Natural killer cell (primary cell): ENCODE data around the gene P2RY6. TPM values are rescaled to one million over a fixed set of nuclear protein-coding genes. Genes with fewer than 3 reads are reported as not detected.

Source experiments
- ATAC-seq, 3 donors: fragments of 150-1000 bp in 2 of 3; fragments of 200-7000 bp in 1 of 3; cut with Tn5 transposase; 1 replicate in 1 of 3; 2 replicates in 2 of 3; pipeline ENCODE4 v1.10.0; 2021; ENCODE audit warnings: mild to moderate bottlenecking in 2 of 3, moderate library complexity in 2 of 3
- DNase-seq, 2 donors: peaks; one replicate each; pipeline versions ENCODE4 v3.0.0 to v3.0.0-alpha.2; 2013 to 2021; ENCODE audit warnings: mixed read lengths in 1 of 2
- H3K27ac ChIP-seq: one replicate; pipeline ENCODE4 v1.5.1; 2013; ENCODE audit warnings: mild to moderate bottlenecking, low read length
- H3K27me3 ChIP-seq: one replicate; pipeline ENCODE4 v1.6.1; 2013; ENCODE audit warnings: low read length; ENCODE audit not compliant: control insufficient read depth, insufficient read depth
- H3K36me3 ChIP-seq: one replicate; pipeline ENCODE4 v1.6.1; 2013; ENCODE audit warnings: low read length; ENCODE audit not compliant: control insufficient read depth, insufficient read depth
- H3K4me1 ChIP-seq: one replicate; pipeline ENCODE4 v1.6.1; 2013; ENCODE audit warnings: low read length; ENCODE audit not compliant: control insufficient read depth, insufficient read depth
- H3K4me3 ChIP-seq: one replicate; pipeline ENCODE4 v1.5.1; 2013; ENCODE audit warnings: low read length
- H3K9me3 ChIP-seq: one replicate; pipeline ENCODE4 v1.6.1; 2013; ENCODE audit warnings: low read length; ENCODE audit not compliant: control insufficient read depth, insufficient read depth
- H3K27ac Mint-ChIP-seq, 2 donors: one replicate each; pipeline ENCODE4 v1.8.0; 2022; ENCODE audit warnings: mild to moderate bottlenecking in 2 of 2, mixed read lengths in 2 of 2, moderate library complexity in 1 of 2
- H3K27me3 Mint-ChIP-seq, 2 donors: one replicate each; pipeline ENCODE4 v1.8.0; 2022; ENCODE audit warnings: low read depth in 2 of 2, mixed read lengths in 2 of 2
- H3K36me3 Mint-ChIP-seq: one replicate; pipeline ENCODE4 v1.8.0; 2022; ENCODE audit warnings: mixed read lengths
- H3K4me1 Mint-ChIP-seq, 2 donors: one replicate each; pipeline ENCODE4 v1.8.0; 2022; ENCODE audit warnings: mixed read lengths in 2 of 2
- H3K4me3 Mint-ChIP-seq: one replicate; pipeline ENCODE4 v1.8.0; 2022; ENCODE audit warnings: mild to moderate bottlenecking, moderate library complexity, mixed read lengths
- H3K9me3 Mint-ChIP-seq, 2 donors: one replicate each; pipeline ENCODE4 v1.8.0; 2022; ENCODE audit warnings: mixed read lengths in 2 of 2
- CTCF ChIP-seq: fragments of 200-600 bp; IDR thresholded peaks from one replicate; pipeline ENCODE4 v1.8.0; 2022; ENCODE audit warnings: antibody characterized with exemption
- WGBS: methylation state at CpG from one replicate; pipeline ENCODE4 v1.1.7; 2013; ENCODE audit warnings: missing lambda C conversion rate; ENCODE audit not compliant: insufficient coverage; 5-methylcytosine and 5-hydroxymethylcytosine counted together
- intact Hi-C: fragments of 100-400 bp; cut with micrococcal nuclease; formaldehyde crosslinking; loops from one replicate; pipeline ENCODE4 v1.14.2; 2022
- total RNA-seq, 4 donors: library from RNA; stranded (reverse); fragments of 120-200 nt in 1 of 4; gene quantifications; one replicate each; pipeline versions ENCODE4 v1.2.3 to v1.2.4, GENCODE V29; 2013 to 2022

Gene P2RY6
- total RNA-seq, 3 donors from 2014 or later (not counting 1 experiment from before 2014, with no cell fraction given), result 0.24 to 0.40 TPM; not detected in 1

DNA sequence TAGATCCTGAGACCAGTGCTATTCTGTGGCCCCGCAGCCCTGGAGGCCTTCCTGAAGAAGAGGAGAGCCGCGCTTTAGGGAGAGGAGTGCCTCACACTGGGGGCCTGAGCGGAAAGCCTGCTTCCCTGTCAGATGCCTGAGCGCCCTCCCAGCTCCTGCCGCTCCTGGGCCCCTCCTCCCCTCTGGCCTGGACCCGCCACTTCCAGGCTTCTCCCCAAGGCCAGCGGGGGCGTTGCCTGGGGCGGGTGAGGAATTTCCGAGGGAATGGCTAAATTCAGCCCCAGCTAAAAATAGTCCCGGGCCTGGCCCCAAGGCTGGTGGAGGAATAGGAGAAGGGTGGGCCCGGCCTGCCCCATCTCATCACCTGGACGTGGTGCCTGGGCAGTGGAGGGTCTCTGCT, 51.3 kb downstream of the P2RY6 start:
- DNase-seq, result no peak
- Histone ChIP-seq H3K36me3 (no peaks in the 10 kb centered on the region), H3K9me3 (no peaks in the 10 kb centered on the region), H3K4me3 (no peak overlapping the region), H3K27me3 (no peaks in the 10 kb centered on the region), H3K4me1 (no peaks in the 10 kb centered on the region), H3K27ac (no peak overlapping the region)
- Mint-ChIP-seq H3K27ac (no peak overlapping the region), H3K27me3 (no peaks in the 10 kb centered on the region), H3K9me3 (no peaks in the 10 kb centered on the region), H3K4me1 (peaks cover 0 to 13% of the 10 kb centered on the region in 2 donors), H3K4me3 (no peak overlapping the region), H3K36me3 (no peaks in the 10 kb centered on the region)
- no peak for ATAC-seq
- 71% methylated on average over 14 of the region's 14 CpGs for WGBS
- intact Hi-C loops, result no loop called here
- no peak for TF ChIP-seq CTCF

- Histone ChIP-seq H3K36me3 (no peaks in the 10 kb centered on the region), H3K27ac (no peak overlapping the region), H3K27me3 (no peaks in the 10 kb centered on the region), H3K4me1 (no peaks in the 10 kb centered on the region), H3K4me3 (no peak overlapping the region), H3K9me3 (no peaks in the 10 kb centered on the region)
- Mint-ChIP-seq H3K27me3 (no peaks in the 10 kb centered on the region), H3K4me3 (no peak overlapping the region), H3K27ac (no peak overlapping the region), H3K9me3 (no peaks in the 10 kb centered on the region), H3K36me3 (no peaks in the 10 kb centered on the region), H3K4me1 (peaks cover 0 to 13% of the 10 kb centered on the region in 2 donors)
- TF ChIP-seq CTCF, result no peak
- DNase-seq, result no peak
- intact Hi-C loops, result no loop called here
- 90% methylated on average over 8 of the region's 9 CpGs for WGBS
- no peak for ATAC-seq
Observed at GRCh38 chr11:73324116-73324515, 52.0 kb downstream of the P2RY6 start.

GRCh38 chr11:73324665-73325035, 52.5 kb downstream of the P2RY6 start:
- H3K27me3 Mint-ChIP-seq, result no peaks in the 10 kb centered on the region
- DNase-seq (no peak), ATAC-seq (no peak)
- H3K4me3 ChIP-seq, result no peak overlapping the region
- H3K9me3 Mint-ChIP-seq, result no peaks in the 10 kb centered on the region
- no peak for TF ChIP-seq CTCF
- H3K4me1 ChIP-seq, result no peaks in the 10 kb centered on the region
- H3K27ac Mint-ChIP-seq, result no peak overlapping the region
- H3K27ac ChIP-seq, result no peak overlapping the region
- H3K4me1 Mint-ChIP-seq, result peaks cover 0 to 13% of the 10 kb centered on the region in 2 donors
- H3K9me3 ChIP-seq, result no peaks in the 10 kb centered on the region
- no peaks in the 10 kb centered on the region for H3K36me3 ChIP-seq
- intact Hi-C loops, result no loop called here
- no peaks in the 10 kb centered on the region for H3K27me3 ChIP-seq
- WGBS, result 92% methylated on average over 2 of the region's 2 CpGs
- no peak overlapping the region for H3K4me3 Mint-ChIP-seq
- no peaks in the 10 kb centered on the region for H3K36me3 Mint-ChIP-seq
